LNCaP clone FGC (cell line): ENCODE measurements around the gene CLMN.

Experiments
- DNase-seq: peaks from one replicate; pipeline ENCODE4 v3.0.0-alpha.2; 2011; ENCODE audit warnings: low read depth
- H3K4me3 ChIP-seq: 2 replicates; pipeline ENCODE4 v1.5.1; 2011; ENCODE audit warnings: mild to moderate bottlenecking, low read depth, low read length, control low read depth
- CTCF ChIP-seq: IDR thresholded peaks from 2 replicates; pipeline ENCODE4 v1.5.1; 2012; ENCODE audit warnings: mild to moderate bottlenecking; ENCODE audit not compliant: control insufficient read depth, insufficient read depth; ENCODE audit errors: extremely low read depth

The CLMN gene

GRCh38 chr14:95236221-95236620, 83.5 kb downstream of the CLMN start:
- TF ChIP-seq CTCF = no peak

GRCh38 chr14:95235767-95236166, 83.9 kb downstream of the CLMN start:
- no peak for DNase-seq
- H3K4me3 ChIP-seq = no peak overlapping the region
- no peak for TF ChIP-seq CTCF

More at GRCh38 chr14:95236221-95236620, 83.5 kb downstream of the CLMN start:
- DNase-seq = no peak
- H3K4me3 ChIP-seq = no peak overlapping the region

DNA sequence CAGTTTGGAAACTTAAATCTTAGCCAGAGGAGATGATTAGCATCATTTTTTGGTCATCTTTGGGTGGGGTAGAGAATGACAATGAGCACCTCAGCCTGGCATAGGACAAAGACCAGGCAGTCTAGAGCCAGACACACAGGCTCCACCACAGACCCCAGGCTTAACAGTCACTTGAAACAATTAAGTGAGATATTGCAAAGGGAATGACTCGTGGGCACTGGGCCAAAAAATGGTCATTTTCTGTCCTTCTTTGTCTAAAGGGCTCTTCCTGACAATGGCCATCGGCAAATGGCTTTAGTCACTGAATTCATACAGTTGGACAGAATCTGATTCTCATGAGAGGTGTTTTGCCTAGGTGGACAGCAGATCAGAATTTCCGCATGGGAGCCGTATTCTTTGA, 84.4 kb downstream of the CLMN start:
- no peak for TF ChIP-seq CTCF

DNA sequence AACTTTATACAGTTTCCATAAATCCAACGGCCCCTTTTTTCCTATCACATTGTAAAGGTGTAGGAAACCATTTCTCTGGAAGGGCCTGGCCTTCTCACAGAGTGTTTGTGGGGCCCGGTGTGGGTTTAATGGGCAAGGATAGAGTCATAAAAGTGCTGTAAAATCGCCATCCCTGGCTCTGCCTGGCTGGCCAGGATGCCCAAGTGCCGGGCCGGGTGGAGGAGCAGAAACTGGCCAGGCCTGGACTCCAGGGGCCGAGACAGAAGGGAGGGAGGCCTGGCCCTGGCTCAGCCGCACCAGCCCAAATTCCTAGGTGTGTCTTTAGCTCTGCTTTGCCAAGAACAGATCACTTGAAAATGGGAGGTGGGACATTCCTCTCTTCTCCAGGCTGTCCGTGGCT, 85.3 kb downstream of the CLMN start:
- no peak for DNase-seq
- no peak for TF ChIP-seq CTCF
- no peak overlapping the region for H3K4me3 ChIP-seq

More for the DNA sequence above, 84.4 kb downstream of the CLMN start:
- DNase-seq = no peak
- no peak overlapping the region for H3K4me3 ChIP-seq

DNA sequence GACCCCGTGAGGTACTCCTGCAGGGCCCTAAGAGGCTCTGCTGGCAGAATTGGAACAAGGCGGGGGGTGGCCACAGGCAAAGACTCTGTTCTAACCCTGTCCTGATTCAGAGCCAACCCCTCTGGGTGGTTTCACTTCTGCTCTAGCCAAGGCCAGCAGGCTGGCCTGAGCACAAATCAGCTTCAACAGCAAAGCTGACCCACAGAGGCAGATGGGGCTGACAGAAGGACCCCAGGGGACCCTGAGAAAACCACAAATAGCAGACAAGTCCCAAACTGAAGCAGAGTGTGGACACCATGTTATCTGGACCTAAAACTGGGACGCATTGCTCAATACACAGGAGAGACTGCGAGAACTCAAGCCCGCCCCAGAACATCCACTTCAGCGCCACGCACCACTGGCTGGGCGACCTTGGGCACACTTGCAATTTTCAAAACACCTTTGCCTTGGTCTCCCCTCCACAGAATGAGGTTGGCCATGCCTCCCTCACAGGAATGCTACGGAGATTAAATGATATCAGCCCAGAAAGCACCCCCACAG, 85.9 kb downstream of the CLMN start:
- no peak for TF ChIP-seq CTCF
- H3K4me3 ChIP-seq = no peak overlapping the region
- no peak for DNase-seq

GRCh38 chr14:95232894-95233584, 86.7 kb downstream of the CLMN start:
- TF ChIP-seq CTCF = no peak
- DNase-seq = peak; percentile 52
- H3K4me3 ChIP-seq = no peak overlapping the region

- no peak for TF ChIP-seq CTCF
- H3K4me3 ChIP-seq = no peak overlapping the region
- DNase-seq = no peak
Measured at GRCh38 chr14:95231966-95232633, 87.6 kb downstream of the CLMN start.
